Non-pigmented ciliary epithelial cell (primary cell): Measurements from ENCODE around the gene NPBWR2.

Experiments
- DNase-seq: peaks from one replicate; pipeline ENCODE4 v3.0.0-alpha.2; 2010; ENCODE audit warnings: low read depth

NPBWR2 gene

DNA sequence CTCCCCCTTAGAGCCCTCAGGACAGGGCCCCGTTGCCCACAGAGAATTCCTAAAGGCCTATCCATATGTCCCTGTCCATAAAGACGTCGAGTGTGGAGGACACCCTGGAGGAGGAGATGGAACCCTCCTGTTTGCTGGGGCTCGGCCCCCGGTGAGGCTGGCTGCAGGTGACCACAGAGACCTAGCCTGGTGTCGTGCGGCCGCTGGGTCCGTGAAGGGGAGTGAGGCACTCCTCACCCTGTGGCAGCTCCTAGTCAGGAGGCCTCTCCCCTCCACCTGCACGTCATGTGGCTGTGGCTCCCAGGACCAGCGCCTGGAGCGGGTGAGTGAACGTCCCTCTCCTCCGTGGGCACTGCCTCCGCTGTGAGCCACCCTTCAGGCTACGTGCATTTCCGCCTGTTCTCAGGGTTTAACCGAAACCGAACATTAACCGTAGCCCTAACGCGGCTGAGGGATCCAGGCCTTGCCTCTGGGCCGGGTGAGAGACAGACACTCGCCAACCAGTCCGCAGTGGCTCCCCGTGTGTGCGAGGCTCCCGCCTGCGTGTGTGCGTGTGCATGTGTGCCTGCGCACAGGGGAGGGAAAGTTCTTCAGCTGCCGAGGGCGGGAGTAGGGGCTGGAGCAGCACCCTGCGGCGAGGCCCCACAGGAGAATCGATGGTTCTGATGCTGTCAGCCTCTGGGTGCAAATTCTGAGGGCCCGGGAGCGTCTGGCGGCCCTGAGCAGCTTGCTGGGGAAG, 50.3 kb downstream of the NPBWR2 start:
- DNase-seq, result no peak

DNA sequence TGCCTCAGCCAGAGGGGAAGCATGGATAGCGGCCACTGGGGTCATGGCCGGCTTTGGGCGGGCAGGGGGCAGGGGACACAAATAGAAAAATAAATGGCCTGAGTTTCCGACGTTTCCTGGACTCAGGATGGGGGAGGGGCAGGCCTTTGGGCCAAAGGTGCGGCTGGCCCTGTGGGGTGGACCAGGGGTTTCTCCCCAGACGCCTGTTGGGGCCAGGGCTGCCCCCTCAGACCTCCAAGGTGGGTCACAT, 50.8 kb downstream of the NPBWR2 start:
- no peak for DNase-seq

DNA sequence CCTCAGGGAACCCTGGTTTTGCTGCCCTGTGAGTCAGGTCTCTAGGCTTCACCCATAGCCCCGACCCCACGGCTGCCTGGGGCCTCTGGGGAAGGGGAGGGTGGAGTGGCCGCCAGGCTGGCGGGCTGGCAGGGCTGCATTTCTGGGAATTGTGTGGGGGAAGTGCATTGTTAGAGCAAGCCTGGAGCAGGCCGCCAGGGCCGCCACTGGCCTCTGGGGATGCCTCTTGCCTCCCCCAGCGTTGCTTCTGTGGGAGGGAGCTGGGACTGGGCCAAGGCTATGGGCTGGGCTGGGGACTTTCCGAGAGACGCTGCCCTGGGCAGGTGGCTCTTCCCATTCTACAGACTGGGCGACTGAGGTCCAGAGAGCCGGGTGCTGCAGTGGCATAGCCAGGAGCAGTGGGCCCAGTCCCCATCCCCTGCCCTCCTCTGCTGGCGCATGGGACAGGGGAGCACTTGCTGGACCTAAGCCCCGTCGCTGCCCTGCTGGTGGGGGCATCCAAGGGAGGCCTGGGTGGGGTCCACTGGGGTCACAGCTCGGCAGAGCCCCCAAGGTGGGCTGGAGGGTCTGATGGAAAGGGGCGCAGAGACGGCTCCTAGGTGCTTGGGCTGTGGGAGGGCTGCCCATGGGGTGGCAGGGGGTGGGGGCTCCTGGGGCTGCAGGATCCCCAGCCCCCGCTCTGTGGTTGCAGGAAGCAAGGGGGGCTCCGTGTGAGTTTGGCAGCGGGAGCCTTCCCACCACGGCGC, 51.3 kb downstream of the NPBWR2 start:
- no peak for DNase-seq

DNA sequence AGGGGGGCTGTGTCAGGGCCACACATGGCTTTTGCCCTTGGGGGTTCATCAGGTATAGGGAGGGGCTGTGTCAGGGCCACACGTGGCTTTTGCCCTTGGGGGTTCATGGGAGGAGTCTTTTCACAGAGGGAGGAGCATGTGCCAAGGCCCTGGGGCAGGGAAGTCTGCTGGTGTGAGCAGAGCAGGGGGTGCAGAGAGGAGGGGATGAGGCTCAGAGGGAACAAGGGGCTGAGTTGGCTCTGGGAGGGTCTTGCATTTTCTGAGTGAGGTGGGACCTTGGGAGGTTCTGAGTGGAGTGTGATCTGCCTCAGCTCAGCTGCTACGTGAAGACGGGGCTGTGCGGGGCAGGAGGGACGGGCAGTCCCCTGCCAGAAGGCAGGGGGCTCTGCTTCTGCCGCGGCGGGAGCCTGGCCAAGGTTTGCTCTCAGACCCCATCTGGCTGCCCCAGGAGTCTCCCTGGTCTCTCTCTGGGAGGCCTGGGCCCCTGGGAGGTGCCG, 51.9 kb downstream of the NPBWR2 start:
- no peak for DNase-seq

DNA sequence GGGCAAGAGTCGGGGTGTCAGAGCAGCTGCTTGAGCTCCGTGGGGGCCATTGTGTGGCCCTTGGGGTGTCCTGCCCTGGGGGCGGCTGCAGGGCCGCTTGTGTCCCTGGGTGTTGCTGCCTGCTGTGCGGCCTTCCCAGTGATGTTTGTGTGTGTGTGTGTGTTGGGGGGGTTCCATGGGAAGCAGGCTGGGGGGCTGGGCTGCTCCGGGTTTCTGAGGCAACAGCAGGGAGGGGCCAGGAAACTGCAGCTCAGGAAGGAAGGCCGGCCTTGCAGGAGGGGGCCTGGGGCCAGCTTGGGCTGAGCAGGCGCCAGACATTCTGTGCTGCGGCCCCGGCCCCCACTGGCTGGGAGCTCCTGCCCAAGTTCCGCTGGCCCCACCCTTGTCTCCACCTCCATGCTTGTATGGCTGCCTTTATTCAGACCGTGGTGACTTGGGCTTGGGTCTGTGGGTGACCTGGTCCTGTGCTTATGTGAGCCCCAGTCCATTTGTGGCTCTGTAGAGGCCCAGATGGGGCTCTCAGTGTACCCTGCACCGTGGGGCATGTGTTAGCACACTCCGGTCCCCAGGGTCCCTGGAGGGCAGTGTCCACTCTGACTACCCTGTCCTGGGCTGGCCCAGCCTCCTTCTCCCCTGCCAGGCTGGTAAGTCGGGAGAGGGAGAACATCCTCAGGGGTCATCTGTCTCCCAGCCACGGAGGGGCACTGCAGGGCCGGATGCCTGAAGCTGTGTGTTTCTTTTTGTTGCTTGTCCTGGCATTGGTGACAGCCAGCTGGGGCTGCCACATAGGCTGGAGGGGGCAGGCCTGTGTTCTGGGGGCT, 53.3 kb downstream of the NPBWR2 start:
- DNase-seq, result no peak
